ENCODE data around the gene ARHGAP10. TPM values are rescaled to one million over a fixed set of nuclear protein-coding genes. Genes with fewer than 3 reads are reported as not detected.

The ARHGAP10 gene
- polyA plus RNA-seq, 1 experiment, result 31.1 TPM

- Histone ChIP-seq H3K4me3 (ENCODE audit: low read depth, low read length) (no peak overlapping the region), H3K27me3 (ENCODE audit: control insufficient read depth, insufficient read depth, low read length) (no peaks in the 10 kb centered on the region), H3K27ac (ENCODE audit: low read depth, low read length) (no peak overlapping the region), H3K9me3 (ENCODE audit: control insufficient read depth, insufficient read depth, low read length) (no peaks in the 10 kb centered on the region)
- ChIA-PET CTCF (no interaction called here), POLR2A (interaction anchor here (0.6 kb wide), 1 partner anchor 23 kb away, joined by 4 read pairs; no protein-coding TSS in a partner anchor)
- DNase-seq (ENCODE audit: low read depth, low spot score), result no peak
- TF ChIP-seq CTCF (IDR thresholded peaks at IDR 0.05; ENCODE audit: low read depth, low read length), result no peak
Measured at GRCh38 chr4:148097801-148098200, 365.9 kb downstream of the ARHGAP10 start.

- TF ChIP-seq CTCF (IDR thresholded peaks at IDR 0.05; ENCODE audit: low read depth, low read length), result no peak
- Histone ChIP-seq H3K27me3 (ENCODE audit: control insufficient read depth, insufficient read depth, low read length) (no peaks in the 10 kb centered on the region), H3K4me3 (ENCODE audit: low read depth, low read length) (no peak overlapping the region), H3K9me3 (ENCODE audit: control insufficient read depth, insufficient read depth, low read length) (no peaks in the 10 kb centered on the region), H3K27ac (ENCODE audit: low read depth, low read length) (no peak overlapping the region)
- no peak for DNase-seq (ENCODE audit: low read depth, low spot score)
- ChIA-PET POLR2A (no interaction called here), CTCF (no interaction called here)
Measured at GRCh38 chr4:148101235-148101634, 369.3 kb downstream of the ARHGAP10 start.

- CTCF ChIA-PET, result interaction anchor here (0.5 kb wide), 1 partner anchor 133 kb away, joined by 4 read pairs; no protein-coding TSS in a partner anchor
- Histone ChIP-seq H3K27me3 (ENCODE audit: control insufficient read depth, insufficient read depth, low read length) (no peaks in the 10 kb centered on the region), H3K4me3 (ENCODE audit: low read depth, low read length) (no peak overlapping the region), H3K9me3 (ENCODE audit: control insufficient read depth, insufficient read depth, low read length) (no peaks in the 10 kb centered on the region), H3K27ac (ENCODE audit: low read depth, low read length) (no peak overlapping the region)
- DNase-seq (ENCODE audit: low read depth, low spot score), result no peak
- no peak for TF ChIP-seq CTCF (IDR thresholded peaks at IDR 0.05; ENCODE audit: low read depth, low read length)
- POLR2A ChIA-PET, result no interaction called here
Measured at GRCh38 chr4:148101790-148102189, 369.9 kb downstream of the ARHGAP10 start.

GRCh38 chr4:148103597-148104355, 371.9 kb downstream of the ARHGAP10 start:
- Histone ChIP-seq H3K27me3 (ENCODE audit: control insufficient read depth, insufficient read depth, low read length) (no peaks in the 10 kb centered on the region), H3K27ac (ENCODE audit: low read depth, low read length) (no peak overlapping the region), H3K9me3 (ENCODE audit: control insufficient read depth, insufficient read depth, low read length) (no peaks in the 10 kb centered on the region), H3K4me3 (ENCODE audit: low read depth, low read length) (no peak overlapping the region)
- no peak for TF ChIP-seq CTCF (IDR thresholded peaks at IDR 0.05; ENCODE audit: low read depth, low read length)
- no peak for DNase-seq (ENCODE audit: low read depth, low spot score)
- POLR2A ChIA-PET, result no interaction called here
- CTCF ChIA-PET, result interaction anchor here (0.6 kb wide), 1 partner anchor 36 kb away, joined by 3 read pairs; no protein-coding TSS in a partner anchor

- TF ChIP-seq CTCF (IDR thresholded peaks at IDR 0.05; ENCODE audit: low read depth, low read length), result no peak
- ChIA-PET CTCF (no interaction called here), POLR2A (no interaction called here)
- DNase-seq (ENCODE audit: low read depth, low spot score), result no peak
- Histone ChIP-seq H3K27ac (ENCODE audit: low read depth, low read length) (no peak overlapping the region), H3K27me3 (ENCODE audit: control insufficient read depth, insufficient read depth, low read length) (no peaks in the 10 kb centered on the region), H3K4me3 (ENCODE audit: low read depth, low read length) (no peak overlapping the region), H3K9me3 (ENCODE audit: control insufficient read depth, insufficient read depth, low read length) (no peaks in the 10 kb centered on the region)
Measured at GRCh38 chr4:148108766-148109165, 376.9 kb downstream of the ARHGAP10 start.
